ENCODE data around the gene IQGAP2.
"Not testable (repeated sequence)": the region's sequence is repeated elsewhere in the genome, so short reads cannot be mapped to it uniquely, and the experiment has no call there.

The IQGAP2 gene

GRCh38 chr5:76545184-76545583 lies 142.1 kb downstream of the IQGAP2 start:
- DNase-seq: no peak

DNA sequence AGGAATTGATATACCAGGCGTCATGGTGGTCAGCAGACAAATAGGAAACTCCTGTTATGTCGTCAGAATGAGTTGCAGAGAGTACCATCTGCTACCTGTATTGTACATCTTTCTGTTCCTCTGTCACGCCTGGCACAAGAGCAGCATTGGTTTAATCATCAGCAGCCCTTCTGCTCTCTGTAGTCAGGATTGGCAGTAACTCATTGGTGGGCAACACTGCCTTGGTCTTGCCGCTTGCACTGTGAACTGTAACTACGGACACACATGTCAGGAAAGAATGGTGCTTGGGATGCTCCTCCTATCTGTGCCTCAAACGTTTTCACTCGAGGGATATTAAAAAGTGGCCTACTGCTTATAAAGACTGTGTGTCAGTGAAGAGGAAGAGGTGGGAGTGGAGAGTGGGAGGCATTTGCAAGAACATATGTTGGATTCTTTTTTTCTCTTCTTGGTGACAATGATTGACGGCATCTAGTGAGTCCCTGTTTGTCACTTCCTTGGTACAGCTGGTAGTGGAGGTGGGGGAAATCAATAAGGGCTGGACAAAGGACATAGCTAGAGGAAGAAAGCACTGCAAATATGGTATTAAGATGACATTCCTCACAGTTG lies 143.5 kb downstream of the IQGAP2 start:
- DNase-seq: no peak

DNA sequence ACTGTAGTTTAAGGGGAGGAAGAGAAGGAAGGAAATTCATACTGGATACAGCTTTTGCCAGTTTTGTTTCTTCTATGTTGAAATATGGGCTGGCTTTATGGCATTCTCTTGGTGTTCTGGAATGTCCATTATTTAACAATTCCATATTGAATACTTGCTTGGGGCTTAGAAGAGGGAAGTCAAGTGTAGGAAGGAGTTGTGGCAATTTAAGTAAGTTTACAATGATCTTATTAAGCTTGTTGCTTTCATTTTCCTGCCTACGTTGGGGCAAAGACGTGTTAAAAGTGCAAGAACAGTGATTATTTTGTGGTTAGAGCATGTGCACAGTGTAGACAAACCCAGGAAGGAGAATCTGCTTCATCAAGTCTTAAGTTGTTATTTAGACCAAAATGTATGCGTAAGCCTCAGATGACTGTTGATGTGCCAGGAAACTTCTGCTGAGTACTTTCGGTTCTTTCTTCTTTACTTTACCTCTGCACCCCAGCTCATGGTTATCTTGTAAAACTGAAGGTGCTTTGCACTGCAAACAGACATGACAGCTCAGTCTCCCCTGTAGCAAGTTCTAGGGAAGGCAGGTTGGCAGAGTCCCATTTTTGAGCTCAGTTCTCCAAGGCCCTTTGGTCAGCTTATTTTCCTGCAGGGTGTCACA lies 144.3 kb downstream of the IQGAP2 start:
- no peak for DNase-seq

DNA sequence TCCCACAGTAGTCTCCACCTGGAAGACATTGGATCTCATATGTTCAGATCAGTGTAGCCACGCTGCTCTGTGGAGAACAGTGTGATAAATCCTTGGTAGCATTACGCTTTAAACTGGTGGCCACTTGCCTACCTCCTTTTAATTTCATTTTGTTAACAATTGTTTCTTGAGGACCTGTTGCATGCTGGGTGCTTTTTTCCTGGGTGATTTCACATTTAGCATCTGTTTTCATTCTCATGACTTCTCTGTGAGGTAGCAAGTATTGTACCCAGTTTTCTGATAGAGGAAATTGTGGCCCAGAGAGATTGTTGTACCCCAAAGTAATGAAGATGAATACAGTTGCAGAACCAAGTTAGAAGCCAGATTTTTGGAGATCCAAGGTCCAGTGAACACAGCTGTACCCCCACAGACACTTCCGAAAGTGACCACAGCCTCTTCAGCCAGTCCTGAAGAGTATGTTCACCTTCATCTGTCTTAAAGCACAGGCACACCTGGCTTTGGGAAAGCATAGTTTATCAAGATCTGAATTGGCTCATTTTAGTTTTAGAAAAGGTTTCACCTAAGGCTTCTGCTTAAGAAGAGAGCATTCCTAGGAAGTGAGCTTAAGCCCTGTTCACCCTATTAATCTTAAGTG lies 144.9 kb downstream of the IQGAP2 start:
- DNase-seq: no peak

DNA sequence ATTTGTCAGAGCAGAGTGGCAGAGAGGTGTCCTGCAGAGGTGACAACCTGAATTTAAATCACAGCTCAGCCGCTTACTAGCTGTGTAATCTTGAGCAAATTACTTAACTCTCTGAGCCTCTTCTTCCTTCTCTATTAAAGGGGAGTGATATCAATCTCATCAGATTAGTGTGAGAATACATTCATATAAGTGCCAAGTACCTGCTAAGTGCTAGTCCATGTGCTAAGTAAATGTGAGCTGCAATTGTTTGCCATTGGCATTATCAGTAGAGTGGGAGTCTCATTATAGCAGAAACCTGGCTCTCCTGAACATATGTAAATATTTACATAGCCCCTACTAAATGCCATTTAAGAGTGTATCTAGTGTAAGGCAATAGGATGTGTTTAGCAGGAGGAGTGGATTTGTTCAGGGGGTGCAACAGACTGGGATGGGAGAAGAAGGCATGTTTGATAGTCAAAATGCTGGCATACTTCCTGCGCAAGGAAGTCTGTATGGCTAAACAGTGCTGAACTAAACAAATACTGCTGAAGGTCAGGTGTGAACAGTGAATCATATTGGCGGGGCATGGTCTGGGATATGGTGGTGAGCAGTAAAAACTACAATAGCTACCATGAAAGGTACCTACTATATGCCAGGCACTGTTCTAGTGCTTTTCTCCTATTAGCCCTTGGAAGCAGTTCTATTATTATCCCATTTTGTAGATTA lies 145.6 kb downstream of the IQGAP2 start:
- no peak for DNase-seq

DNA sequence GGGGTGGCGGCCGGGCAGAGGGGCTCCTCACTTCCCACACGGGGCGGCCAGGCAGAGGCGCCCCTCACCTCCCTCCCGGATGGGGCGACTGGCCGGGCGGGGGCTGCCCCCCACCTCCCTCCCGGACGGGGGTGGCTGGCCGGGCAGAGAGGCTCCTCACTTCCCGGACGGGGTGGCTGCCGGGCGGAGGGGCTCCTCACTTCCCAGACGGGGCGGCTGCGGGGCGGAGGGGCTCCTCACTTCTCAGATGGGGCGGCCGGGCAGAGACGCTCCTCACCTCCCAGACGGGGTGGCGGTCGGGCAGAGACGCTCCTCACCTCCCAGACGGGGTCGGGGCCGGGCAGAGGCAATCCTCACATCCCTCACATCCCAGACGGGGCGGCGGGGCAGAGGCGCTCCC lies 147.8 kb downstream of the IQGAP2 start:
- DNase-seq: not testable (repeated sequence)

GRCh38 chr5:76552546-76552945 lies 149.5 kb downstream of the IQGAP2 start:
- no peak for DNase-seq

- DNase-seq: no peak
These were observed 150.2 kb downstream of the IQGAP2 start for GRCh38 chr5:76553251-76553650.

GRCh38 chr5:76555114-76555513 lies 152.0 kb downstream of the IQGAP2 start:
- no peak for DNase-seq

- no peak for DNase-seq
These were observed 152.6 kb downstream of the IQGAP2 start for GRCh38 chr5:76555717-76556116.

DNA sequence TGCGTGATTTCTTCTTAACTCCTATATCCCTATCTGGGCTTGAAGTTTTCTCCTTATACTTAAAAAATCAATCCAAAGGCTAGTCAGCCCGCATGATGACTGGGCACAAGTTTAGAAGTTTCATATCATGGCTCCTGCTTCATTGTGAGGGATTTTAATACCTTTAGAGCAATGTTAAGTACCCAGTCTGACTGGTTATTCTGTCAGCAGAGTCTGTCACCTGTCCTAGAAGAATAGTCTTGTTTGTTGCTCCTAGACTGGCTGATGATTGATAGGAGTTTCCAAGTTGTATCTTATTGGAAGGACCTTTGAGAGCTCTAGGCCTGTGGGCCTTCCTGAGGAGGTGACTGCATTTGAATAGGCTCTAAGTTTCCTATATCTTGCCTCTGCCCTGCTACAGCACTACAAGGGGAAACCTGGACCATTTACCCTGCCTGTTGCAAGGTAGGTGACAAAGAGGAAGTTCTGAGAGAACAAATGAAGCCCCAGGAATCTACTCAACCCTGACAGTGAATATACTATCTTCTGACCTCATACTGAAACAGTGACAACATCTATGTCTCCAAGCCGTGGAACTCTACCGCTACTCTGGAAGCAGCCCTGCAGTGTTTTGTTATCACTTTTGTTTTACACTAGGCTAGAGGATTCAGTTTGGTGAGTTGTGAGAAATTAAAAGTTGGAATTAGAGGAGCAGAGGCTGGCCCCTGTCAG lies 153.6 kb downstream of the IQGAP2 start:
- DNase-seq: no peak

GRCh38 chr5:76560952-76561891 lies 158.1 kb downstream of the IQGAP2 start:
- DNase-seq: no peak

GRCh38 chr5:76561959-76562358 lies 158.9 kb downstream of the IQGAP2 start:
- DNase-seq: no peak

DNA sequence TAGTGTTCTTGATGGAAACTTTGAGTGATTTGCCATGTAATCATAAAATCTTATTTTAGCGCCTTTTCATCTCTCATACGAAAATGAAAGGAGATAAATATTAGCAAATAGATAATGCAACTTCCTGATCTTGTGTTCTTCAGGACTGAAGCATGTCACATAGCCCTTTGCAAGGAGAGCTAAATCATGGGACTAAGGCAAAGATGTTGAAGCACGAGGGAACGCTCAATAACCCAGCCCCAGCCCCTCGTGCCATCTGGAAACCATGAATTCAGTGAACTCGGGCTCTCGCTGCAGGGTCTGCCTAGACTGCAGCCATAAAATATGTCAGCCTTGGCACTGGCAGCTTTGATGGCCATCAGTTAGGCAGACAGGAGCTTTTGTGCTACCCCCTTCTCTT lies 161.9 kb downstream of the IQGAP2 start:
- DNase-seq: no peak

GRCh38 chr5:76570153-76570552 lies 167.1 kb downstream of the IQGAP2 start:
- no peak for DNase-seq

DNA sequence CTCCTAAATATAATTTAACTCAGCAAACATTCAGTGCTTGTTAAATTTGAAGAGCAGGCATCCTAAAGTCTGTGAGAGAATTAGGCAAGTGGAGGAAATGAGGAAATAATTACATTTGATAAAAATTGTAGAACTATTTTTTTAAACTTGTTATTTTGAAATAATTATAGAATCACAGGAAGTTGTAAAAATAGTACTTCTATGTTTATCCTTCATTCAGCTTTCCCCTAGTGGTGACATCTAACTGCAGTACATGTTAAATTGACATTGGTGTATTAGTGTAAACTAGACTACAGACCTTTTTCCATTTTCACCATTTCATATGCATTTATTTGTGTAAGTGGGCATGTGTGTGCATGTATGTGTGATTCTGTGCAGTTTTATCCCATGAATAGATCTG lies 168.5 kb downstream of the IQGAP2 start:
- DNase-seq: no peak

DNA sequence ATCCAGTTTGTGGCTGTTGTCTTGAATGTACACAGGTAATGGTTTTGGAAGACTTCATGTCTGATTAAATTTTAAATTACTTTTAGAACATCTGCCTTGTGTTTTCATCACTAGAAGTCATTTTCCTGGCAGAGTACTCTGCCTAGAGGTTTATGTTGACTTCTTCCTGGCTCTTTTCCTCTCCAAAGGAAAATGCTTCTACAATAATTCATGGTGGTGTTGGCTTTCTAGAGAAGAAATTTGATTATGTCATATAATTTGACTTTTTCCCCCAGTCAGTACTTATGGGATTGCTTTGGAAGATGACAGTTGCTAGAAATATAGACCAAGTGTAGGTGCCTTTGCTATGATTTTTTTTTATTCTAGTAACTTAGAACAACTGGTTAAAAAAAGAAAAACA lies 173.4 kb downstream of the IQGAP2 start:
- no peak for DNase-seq

DNA sequence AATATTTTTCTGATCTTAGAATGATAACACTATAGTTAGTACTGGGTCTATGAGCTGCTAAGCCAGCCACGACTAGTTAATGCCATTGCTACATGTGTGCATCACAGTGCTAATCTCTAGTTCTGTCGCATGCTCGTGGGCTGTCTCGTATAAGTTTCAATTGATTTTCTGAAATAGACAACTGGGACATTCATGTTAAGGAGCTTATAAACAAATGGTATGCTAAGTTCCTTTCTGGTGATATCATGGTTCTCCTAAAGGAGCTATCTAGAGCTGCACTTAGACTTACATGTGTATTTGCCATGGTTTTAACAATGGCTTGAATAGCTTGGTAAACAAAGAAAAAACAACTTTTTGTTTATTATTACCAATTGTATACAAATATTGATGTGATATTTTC lies 173.9 kb downstream of the IQGAP2 start:
- no peak for DNase-seq

GRCh38 chr5:76579166-76579937 lies 176.3 kb downstream of the IQGAP2 start:
- DNase-seq: no peak

GRCh38 chr5:76580981-76581380 lies 177.9 kb downstream of the IQGAP2 start:
- no peak for DNase-seq

Measured in DMS79 treated with DMSO at 0.1 percent for 48 hours (cell line).